Muscle of back (tissue), 13 donors: ENCODE data around the gene S100A1. TPM values are rescaled to one million over a fixed set of nuclear protein-coding genes. Genes with fewer than 3 reads are reported as not detected.
"Not testable (repeated sequence)": the region's sequence is repeated elsewhere in the genome, so short reads cannot be mapped to it uniquely, and the experiment has no call there.

Experiments used
- DNase-seq, 3 donors: peaks; one replicate each; pipeline versions ENCODE4 v3.0.0 to v3.0.0-alpha.2; 2013
- long read RNA-seq, 9 donors: transcript quantifications; one replicate each; lab custom pipeline, GENCODE V29; 2026
- polyA plus RNA-seq, 10 donors: library from polyadenylated mRNA; unstranded; fragments of 120-200 nt; gene quantifications; one replicate each; pipeline ENCODE4 v1.2.1, GENCODE V29; 2013; ENCODE audit not compliant: insufficient read length in 10 of 10

S100A1 gene
- polyA plus RNA-seq = 10 to 100 TPM in 5 of 10 donors, 1 to 10 TPM in 5; 2.6 to 16.6 (median 10.0) TPM
- long read RNA-seq, donor 1, partial matches to known transcripts = 767 of 822 reads
- long read RNA-seq, donor 1, other reads (novel, unspliced or antisense) = 51 of 822 reads
- long read RNA-seq, donor 2, transcript S100A1-201 (3 exons, 594 nt) = major isoform, 5 of 5 reads
- long read RNA-seq, donor 2, partial matches to known transcripts = 0 of 5 reads
- long read RNA-seq, donor 2, other reads (novel, unspliced or antisense) = 0 of 5 reads
- long read RNA-seq, donor 3 = 0 reads
- long read RNA-seq, donor 4, partial matches to known transcripts = 0 of 1 reads
- long read RNA-seq, donor 4, other reads (novel, unspliced or antisense) = 0 of 1 reads
- long read RNA-seq, donor 5, partial matches to known transcripts = 0 of 7 reads
- long read RNA-seq, donor 5, other reads (novel, unspliced or antisense) = 0 of 7 reads
- long read RNA-seq, donor 6, partial matches to known transcripts = 0 of 7 reads
- long read RNA-seq, donor 6, other reads (novel, unspliced or antisense) = 0 of 7 reads
- long read RNA-seq, donor 7, partial matches to known transcripts = 0 of 2 reads
- long read RNA-seq, donor 7, other reads (novel, unspliced or antisense) = 0 of 2 reads
- long read RNA-seq, donor 8, partial matches to known transcripts = 0 of 1 reads
- long read RNA-seq, donor 8, other reads (novel, unspliced or antisense) = 0 of 1 reads
- long read RNA-seq, donor 9, partial matches to known transcripts = 0 of 2 reads
- long read RNA-seq, donor 9, other reads (novel, unspliced or antisense) = 0 of 2 reads

DNA sequence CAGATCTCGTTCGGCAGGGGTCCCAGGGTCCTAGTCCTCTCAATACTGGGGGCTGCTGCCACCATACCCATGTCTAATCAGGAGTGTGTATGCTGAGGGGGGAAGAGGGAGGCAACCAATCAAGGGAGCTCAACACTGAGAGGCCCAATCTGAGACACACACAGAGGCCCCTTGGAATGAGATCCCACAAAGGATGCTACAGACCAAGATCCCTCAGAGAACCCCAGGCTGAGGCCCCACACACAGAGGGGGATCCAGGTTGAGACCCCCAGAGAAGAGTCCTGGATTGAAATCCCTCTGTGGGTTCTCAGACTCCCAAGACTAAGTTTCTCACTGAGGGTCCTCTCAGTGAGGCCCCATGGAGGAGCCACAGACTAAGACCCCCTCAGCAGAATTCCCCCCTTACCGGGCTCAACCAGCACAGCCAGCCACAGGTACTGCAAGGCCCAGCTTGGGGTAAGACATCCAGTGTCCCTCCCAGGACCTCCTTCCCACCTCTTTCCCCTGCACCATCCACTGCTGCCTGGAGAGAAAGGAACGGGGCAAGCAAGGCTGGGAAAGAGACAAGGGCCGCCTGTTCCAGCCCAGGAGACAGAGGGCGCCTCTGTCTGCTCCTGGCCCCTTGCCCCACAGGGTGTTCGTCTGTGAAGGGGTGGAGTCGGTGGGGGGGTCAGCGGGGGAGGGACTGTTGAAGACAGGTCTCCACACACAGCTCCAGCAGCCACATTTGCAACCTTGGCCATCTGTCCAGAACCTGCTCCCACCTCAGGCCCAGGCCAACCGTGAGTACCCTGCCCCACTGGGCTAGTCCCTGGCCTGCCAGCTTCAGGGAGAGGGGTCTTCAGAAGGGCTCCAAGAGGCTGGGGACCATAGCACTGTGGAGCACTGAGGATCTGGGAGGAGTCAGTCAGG, at the start of gene S100A1:
TSS of gene S100A1 (plus strand) at position 720 of the 912 bp plus-strand sequence. CDS start 2,088 bp downstream, outside the sequence.
- no peak for DNase-seq

DNA sequence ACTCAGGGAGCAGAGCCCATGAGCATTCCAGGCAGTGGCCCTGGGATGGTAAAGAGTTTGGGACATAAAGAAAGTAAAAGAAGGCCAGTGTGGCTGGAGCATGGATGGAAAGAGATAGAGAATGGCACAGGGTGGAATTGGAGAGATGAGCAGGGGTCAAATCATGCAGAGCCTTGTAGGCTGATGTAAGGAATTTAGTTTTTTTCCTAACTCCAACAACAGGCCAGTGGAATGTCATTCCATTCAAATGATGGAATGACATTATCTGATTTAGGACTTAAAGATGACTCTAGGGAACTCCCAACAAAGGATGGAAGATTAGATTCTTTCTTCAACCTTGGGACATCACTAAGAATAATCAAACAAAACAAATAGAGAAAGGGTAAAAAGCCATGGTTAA, 49.7 kb upstream of the S100A1 start:
- DNase-seq = peak in 1 of 3 donors; percentile 22

DNA sequence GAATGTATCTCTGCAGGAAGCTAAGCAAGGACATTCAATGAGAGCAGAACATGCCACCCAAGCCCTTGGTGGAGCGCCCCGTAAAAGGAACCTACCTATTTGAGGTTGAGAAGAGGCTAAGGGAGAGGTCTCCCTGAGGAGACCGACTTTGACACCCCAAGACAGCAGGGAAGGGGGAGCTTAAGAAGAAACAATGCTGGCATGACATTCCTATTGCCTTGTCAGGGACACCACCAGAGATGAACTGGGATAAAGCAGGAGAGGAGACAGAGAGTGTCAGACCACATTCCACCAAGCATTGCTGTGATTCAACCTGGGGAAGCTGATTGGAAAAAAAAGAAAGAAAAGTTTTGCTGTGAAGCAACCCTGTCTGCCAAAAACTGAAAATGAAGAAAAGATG, 49.3 kb upstream of the S100A1 start:
- DNase-seq = no peak

DNA sequence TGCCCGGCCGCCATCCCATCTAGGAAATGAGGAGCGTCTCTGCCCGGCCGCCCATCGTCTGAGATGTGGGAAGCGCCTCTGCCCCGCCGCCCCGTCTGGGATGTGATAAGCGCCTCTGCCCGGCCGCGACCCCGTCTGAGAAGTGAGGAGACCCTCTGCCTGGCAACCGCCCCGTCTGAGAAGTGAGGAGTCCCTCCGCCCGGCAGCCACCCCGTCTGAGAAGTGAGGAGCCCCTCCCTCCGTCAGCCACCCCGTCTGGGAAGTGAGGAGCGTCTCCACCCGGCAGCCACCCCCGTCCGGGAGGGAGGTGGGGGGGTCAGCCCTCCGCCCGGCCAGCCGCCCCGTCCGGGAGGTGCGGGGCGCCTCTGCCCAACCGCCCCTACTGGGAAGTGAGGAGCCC, 45.4 kb upstream of the S100A1 start:
- DNase-seq = not testable (repeated sequence)

DNA sequence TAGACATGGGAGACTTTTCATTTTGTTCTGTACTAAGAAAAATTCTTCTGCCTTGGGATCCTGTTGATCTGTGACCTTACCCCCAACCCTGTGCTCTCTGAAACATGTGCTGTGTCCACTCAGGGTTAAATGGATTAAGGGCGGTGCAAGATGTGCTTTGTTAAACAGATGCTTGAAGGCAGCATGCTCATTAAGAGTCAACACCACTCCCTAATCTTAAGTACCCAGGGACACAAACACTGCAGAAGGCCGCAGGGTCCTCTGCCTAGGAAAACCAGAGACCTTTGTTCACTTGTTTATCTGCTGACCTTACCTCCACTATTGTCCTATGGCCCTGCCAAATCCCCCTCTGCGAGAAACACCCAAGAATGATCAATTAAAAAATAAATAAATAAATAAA, 44.7 kb upstream of the S100A1 start:
- DNase-seq = not testable (repeated sequence)

DNA sequence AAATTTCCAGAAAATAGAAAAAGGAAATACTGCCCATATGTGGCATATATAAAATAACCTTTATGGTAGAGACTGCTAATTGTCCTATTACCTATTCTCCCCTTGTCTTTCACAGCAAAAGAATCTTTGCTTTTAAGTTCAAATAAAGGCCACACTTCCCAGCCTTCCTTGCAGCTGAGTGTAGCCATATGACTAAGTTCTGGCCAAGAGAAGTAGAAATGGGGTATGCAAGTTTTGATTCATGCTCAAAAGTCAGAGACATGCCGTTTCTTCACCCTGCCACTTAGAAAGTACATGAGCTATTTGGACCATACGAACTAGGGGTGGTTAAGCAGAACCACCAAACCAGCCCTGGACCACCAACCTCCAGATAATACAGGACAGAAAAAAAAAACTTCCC, 44.3 kb upstream of the S100A1 start:
- DNase-seq = no peak

DNA sequence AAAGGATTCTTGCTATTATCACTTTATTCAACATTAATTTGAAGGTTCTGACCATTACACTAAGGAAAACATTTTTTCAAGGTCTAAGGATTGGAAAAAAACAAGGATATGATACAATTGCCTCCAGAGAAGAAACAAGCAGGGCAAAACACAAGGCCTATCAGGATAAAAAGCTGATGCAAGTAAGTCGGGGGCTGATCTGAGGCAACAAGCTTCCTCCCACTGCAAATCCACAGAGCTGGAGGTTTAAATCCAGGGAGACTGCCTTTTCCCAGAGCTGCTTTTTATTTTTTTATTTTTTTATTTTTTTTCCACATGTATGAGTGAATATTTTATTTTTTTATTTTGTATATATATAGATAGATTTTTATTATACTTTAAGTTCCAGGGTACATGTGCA, 43.2 kb upstream of the S100A1 start:
- no peak for DNase-seq

DNA sequence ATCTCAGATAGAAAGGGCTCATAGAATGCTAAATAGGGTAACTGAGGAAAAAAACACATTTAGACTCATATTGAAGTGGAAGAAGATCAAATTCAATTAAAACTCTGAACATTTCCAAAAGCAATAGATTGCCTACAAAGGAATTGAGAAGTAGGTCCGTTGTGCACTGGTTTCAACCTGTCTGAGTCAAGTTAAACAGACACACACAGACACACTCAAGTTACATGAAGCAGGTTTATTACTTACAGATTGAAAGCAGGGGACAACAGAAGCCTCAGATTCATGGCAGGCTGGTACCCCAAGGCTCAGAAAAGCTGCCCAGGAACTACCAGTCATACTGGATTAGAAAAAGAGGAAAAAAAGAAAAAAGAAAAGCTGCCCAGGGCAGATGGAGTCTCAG, 41.9 kb upstream of the S100A1 start:
- no peak for DNase-seq

DNA sequence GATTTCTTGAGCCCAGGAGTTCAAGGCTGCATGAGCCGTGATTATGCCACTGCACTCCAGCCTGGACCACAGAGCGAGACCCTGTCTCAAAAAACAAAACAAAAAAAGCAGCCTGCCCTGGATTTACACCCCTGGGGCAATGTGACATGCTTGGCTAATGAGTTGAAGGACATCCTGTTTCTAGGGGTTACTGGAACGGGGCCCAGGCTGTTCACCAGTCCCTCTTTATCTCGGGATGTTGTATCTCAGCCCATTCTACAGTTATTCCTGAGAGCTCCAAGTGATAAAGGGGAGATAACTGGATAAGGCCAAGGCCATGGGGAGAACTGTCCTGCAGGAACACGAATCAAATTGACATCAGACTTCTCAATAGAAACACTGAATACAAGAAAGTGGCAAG, 40.9 kb upstream of the S100A1 start:
- DNase-seq = no peak

DNA sequence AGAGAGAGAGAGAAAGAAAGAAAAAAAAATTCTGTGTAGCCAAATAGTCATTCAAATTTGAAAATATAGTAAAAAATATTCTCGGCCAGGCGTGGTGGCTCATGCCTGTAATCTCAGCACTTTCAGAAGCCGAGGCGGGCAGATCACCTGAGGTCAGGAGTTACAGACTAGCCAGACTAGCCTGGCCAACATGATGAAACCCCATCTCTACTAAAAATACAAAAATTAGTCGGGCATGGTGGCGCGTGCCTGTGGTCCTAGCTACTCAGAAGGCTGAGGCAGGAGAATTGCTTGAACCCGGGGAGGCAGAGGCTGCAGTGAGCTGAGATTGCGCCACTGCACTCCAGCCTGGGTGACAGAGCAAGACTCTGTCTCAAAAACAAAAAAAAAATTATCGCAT, 40.2 kb upstream of the S100A1 start:
- DNase-seq = not testable (repeated sequence)

DNA sequence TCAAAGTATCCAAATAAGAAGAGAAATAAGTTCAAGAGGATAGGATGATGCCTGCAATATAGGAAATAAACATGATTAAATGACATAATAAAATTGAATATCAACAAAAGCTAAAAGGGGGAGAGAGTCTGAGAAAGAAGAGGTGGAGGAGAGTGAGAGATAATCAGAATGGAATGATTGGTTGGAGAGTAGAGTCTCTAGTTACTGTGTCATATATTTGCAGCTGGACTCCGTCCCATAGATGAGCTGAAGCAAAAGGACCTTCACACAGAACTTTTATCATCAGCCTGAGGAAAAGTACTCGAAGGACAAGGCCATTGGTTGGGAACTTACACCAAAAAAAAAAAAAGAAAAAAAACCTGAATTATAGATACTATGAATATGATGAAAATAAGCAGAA, 39.8 kb upstream of the S100A1 start:
- DNase-seq = no peak

DNA sequence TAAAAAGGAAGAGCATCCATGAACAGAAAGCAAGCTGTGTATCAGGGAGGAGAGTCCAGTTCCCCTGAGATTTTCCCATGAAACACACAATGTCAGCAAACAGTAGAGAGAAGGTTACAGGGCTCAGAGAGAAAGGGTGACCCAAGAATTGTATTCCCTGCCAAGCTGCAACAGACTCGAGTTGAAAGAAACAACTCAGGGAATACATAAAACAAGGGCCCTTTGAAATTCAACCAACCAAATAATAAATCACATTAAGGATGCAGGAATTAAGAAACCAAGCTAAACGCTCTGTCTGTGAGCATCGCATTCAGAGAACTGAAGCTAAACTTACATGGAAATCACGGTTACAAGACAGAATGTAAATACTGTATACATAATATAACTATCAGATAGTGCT, 35.5 kb upstream of the S100A1 start:
- peak in 1 of 3 donors; percentile 31 for DNase-seq

DNA sequence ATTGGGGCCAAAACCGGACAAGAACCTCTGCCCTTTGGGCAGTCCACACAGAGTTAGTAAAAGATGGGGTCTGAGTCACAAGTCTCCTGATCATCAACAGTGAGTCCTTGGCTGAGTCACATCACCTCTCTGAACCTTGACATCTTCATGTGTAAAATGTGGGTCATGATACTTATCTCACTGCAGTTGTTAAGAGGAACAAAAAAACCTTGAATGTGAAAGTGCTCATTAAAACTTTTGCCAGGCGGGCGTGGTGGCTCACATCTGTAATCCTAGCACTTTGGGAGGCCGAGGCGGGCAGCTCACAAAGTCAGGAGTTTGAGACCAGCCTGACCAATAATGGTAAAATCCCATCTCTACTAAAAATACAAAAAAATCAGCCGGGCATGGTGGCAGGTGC, 31.0 kb upstream of the S100A1 start:
- DNase-seq = no peak

DNA sequence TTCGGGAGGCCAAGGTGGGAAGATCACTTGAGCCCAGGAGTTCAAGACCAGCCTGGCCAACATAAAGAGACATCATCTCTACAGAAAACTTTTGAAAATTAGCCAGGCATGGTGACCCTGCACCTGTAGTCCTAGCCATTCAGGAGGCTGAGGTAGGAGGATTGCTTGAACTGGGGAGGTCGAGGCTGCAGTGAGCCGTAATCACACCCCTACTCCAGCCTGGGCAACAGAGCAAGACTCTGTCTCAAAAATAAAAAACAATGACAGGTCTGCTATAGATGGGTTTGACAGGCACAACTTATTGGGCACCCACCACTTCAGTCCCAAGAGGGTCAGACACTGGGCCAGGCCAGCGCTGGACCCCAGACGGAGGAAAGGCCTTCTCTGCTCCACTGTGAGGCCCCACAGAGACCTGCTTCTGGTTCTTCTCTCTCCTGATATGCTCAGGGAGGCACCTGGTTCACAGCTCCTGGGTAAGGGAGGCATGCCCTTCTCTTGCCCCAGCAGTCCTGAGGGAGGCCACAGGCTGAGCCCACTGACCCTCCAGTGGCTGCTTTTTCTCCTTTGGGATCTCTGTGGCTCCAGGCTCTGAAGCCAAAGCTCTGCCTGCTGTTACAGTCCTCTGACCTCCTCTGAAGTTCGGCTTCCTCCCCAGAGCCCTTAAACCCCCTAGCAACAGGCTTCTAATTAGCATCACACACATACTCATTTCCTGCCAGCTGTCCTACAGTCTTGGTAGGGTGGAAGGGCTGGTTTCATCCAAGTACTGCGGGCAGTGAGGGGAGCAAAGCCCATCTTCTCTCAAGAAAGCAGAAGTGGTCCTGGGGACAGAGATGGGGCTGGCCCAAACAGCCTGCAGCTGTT, 29.7 kb upstream of the S100A1 start:
- peak in 2 of 3 donors; percentile 30 to 60 for DNase-seq

DNA sequence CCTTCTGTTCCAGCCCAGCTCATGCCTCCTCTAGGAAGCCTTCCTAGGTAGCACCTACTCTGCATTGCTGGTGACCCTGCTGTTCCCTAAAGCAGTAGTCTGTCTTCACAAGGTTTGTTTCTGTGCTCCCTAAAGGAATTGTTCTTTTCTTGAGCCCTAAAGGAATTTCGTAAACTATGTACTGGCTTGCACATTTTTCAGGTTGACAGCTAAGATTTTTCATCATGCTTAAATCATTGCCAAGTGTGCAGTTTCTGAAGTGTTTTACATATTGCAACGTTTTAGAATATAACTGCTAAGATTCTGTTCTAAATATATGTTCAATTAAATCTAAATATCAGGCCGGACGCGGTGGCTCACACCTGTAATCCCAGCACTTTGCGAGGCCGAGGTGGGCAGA, 28.4 kb upstream of the S100A1 start:
- DNase-seq = no peak

DNA sequence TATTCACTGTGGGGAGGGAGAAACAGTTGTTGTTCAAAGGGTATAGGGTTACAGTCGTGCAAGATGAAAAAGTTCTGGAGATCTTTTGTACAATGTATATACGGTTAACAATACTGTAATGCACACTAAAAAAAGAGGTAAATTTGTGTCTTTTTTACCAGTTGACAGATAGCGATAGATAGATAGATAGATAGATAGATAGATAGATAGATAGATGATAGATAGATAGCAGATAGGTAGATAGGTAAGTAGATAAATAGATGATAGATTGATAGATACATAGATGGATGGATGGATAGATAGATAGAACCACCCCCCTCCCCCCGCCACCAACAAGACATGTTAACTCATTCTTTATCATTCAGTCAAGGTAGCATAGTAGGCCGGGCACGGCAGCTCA, 25.5 kb upstream of the S100A1 start:
- DNase-seq = no peak

DNA sequence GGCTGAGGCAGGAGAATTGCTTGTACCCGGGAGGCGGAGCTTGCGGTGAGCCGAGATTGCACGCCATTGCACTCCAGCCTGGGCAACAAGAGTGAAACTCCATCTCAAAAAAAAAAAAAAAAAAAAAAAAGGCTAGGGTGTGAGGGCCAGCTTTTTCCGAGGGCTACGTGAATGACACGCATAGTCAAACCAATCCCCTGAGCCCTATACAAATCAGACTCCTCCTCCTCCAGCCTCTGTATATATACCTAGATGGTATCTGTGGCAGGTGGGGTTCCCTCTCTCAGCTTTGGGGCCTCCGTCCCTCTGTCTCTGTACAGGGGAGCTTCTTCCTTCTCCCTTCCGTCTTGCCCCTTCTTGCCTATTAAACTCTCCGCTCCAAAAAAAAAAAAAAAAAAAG, 22.0 kb upstream of the S100A1 start:
- no peak for DNase-seq

DNA sequence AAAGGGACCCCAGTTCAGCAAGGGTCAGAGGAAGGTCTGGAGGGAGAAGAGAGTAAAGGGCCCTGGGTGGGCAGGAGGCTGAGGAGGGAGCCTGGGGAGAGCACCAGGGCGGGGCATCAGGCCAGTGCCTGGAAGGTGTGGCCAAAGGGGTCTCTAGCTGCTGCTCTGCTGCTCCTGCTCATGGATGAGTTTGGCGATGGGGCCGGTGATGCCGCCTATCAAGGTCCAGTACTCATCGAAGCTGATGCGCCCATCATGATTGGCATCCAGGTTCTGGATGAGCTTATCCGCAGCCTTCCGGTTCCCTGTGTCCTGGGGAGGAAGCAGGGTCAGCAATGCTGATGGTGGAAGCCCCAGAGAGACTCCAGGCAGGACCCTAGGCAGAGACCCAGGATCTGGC, 20.9 kb upstream of the S100A1 start:
- DNase-seq = no peak

DNA sequence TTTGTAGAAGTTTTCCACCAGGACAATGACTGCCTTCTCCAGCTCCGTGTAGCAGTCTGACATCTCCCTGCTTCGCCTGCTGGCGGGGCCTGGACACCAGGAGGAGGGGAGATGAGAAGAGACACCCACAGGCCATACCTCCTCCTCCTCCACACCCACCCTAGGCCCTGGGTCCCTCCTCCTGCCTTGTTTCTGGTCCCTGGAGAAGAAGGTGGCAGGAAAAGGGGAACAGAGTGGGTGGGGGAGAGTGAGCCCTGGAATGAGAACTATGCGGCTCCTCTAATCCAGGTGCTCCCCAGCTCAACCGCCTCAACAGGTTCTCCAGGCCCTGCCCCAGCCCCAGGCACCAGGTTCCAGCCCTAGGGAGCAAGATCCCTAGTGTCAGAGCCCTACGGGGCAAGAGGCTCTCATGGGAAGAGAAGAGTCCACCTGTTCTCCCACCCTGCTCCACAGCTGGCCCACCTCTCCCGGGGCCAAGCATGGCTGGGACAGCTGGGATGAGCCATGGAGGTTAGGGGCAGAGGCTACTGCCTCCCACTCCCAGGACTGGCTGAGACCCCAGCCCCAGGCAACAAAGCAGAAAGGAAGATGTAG, 20.0 kb upstream of the S100A1 start:
- DNase-seq = no peak

DNA sequence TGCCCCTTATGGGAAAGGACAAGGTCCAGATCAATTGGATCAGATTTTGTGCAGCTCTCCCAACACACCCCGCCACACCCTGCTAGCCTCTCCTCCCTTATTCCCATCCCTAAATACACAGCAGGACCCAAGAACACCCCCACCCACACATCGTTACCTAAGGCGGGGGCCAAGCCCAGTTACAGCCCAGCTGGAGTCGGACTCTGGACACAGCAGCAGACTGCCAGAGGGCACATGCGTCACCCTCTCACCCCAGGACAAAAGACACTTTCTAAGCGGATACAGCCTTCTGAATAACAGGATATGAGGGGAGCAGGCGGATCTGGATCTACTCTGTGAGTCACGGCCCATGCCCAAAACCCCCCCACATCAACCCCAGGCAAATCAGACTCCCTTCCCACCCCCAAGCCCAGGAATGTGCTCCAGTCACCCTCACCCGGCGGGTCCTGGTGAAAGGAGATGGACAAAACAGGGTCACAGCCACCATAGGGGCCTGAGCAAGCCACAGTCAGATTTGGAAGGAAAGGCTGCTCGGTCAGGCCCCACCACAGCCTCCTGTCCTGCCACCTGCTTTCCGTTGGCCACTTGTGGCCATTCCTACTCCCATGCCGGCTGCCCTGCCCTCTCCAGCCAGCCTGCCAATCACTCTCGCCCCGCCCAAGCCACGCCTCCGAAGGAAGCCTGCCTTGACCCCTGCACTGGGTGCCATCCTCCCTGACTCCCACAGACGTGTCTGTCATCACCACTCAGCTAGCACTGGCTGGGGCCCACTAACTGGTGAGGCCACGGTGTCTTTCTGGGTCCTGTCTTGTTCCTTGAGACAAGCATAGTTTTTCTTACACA, 19.3 kb upstream of the S100A1 start:
- peak in 2 of 3 donors; percentile 61 to 71 for DNase-seq
